ENCODE measurements around the gene ZSCAN10. TPM values are rescaled to one million over a fixed set of nuclear protein-coding genes. Genes with fewer than 3 reads are reported as not detected.

Gene ZSCAN10
- total and polyA plus RNA-seq, 2 of the 13 experiments (the other 11 are each of a cell fraction or from before 2014, with no cell fraction given) = not detected

DNA sequence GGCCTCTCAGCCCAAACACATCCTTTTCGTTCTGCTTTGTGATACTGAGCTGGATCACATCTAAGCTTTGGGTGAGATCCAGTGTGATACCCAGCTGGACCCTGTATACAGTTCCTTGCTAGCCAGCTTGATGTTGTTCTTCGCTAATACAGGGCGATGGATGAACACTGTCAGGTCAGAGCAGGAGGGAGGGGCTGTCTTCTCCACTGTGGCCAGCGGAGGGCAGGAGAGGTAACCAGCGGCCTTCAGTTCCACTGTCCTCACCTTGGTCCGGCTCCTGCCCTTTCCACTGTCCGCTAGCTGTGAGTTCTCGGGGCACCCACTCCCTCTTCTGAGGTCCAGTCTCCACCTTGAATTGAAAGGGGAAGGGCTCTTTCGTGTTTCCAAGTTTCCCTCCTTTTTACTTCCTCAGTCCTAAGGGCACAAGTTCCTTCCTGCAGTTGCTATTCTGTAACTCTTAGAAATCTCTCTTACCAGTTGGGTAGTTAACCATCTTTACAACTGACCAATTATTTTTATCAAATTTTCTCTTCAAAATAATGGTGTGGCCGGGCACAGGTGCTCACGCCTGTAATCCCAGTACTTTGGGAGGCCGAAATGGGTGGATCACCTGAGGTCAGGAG, 32.8 kb upstream of the ZSCAN10 start (continued):
- TF ChIP-seq, protein P1, sequence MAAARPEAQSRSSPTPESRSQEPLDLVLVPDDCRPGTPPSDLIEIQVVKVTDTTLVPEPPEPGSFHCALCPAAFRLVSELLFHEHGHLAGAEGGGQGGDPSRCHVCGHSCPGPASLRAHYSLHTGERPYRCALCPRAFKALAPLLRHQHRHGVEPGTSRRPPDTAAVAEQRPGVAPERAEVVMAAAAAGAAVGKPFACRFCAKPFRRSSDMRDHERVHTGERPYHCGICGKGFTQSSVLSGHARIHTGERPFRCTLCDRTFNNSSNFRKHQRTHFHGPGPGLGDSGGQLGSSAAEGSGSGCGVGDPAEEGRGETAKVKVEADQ (CRISPR knock-in tag; IDR thresholded peaks at IDR 0.05; ENCODE audit: borderline replicate concordance) = no peak
- no peak for TF ChIP-seq FOXA1 (IDR thresholded peaks at IDR 0.05)
- peak; percentile 13; the same call in 1 of the 2 replicates for TF ChIP-seq FOXA1 (CRISPR knock-in tag; IDR thresholded peaks at IDR 0.05)
- TF ChIP-seq ZNF670 (CRISPR knock-in tag; IDR thresholded peaks at IDR 0.05; ENCODE audit: borderline replicate concordance) = no peak
- TF ChIP-seq RBM22 (optimal IDR thresholded peaks at IDR 0.05; ENCODE audit: low read length) = peak; percentile 53
- no peak for TF ChIP-seq ZNF484 (CRISPR knock-in tag; IDR thresholded peaks at IDR 0.05; ENCODE audit: borderline replicate concordance, low read depth)
- no peak for TF ChIP-seq ARNT (IDR thresholded peaks at IDR 0.05)
- no peak for TF ChIP-seq ZNF605 (CRISPR knock-in tag; IDR thresholded peaks at IDR 0.05)
- no peak for TF ChIP-seq ASH2L (IDR thresholded peaks at IDR 0.05; ENCODE audit: insufficient read length, low read depth, low read length)
- peak; percentile 67 for TF ChIP-seq STAG1 (CRISPR knock-in tag; IDR thresholded peaks at IDR 0.05)
- no peak for TF ChIP-seq KDM6A (CRISPR knock-in tag; IDR thresholded peaks at IDR 0.05; ENCODE audit: low read depth)
- no peak for TF ChIP-seq ZNF331 (CRISPR knock-in tag; IDR thresholded peaks at IDR 0.05)
- no peak for TF ChIP-seq BHLHE40 (IDR thresholded peaks at IDR 0.05; ENCODE audit: low read length)
- 0 out of 2 replicates have a peak, but pooled peaks have one; percentile 64 for TF ChIP-seq CBX5 (CRISPR knock-in tag; IDR thresholded peaks at IDR 0.05; ENCODE audit: borderline replicate concordance)
- TF ChIP-seq, protein P2, sequence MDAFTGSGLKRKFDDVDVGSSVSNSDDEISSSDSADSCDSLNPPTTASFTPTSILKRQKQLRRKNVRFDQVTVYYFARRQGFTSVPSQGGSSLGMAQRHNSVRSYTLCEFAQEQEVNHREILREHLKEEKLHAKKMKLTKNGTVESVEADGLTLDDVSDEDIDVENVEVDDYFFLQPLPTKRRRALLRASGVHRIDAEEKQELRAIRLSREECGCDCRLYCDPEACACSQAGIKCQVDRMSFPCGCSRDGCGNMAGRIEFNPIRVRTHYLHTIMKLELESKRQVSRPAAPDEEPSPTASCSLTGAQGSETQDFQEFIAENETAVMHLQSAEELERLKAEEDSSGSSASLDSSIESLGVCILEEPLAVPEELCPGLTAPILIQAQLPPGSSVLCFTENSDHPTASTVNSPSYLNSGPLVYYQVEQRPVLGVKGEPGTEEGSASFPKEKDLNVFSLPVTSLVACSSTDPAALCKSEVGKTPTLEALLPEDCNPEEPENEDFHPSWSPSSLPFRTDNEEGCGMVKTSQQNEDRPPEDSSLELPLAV (CRISPR knock-in tag; conservative IDR thresholded peaks at IDR 0.05; ENCODE audit: low read depth) = no peak
- no peak for TF ChIP-seq PPARG (CRISPR knock-in tag; conservative IDR thresholded peaks at IDR 0.05)
- TF ChIP-seq KDM2A (CRISPR knock-in tag; IDR thresholded peaks at IDR 0.05; ENCODE audit: borderline replicate concordance, low read depth) = peak; percentile 50; the same call in 1 of the 2 replicates
- no peak for TF ChIP-seq EEA1 (CRISPR knock-in tag; IDR thresholded peaks at IDR 0.05; ENCODE audit: borderline replicate concordance)
- TF ChIP-seq, protein P3, sequence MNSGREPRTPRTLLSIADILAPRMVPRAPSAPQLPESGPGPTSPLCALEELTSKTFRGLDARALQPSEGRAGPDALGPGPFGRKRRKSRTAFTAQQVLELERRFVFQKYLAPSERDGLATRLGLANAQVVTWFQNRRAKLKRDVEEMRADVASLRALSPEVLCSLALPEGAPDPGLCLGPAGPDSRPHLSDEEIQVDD (CRISPR knock-in tag; IDR thresholded peaks at IDR 0.05; ENCODE audit: borderline replicate concordance) = no peak
- TF ChIP-seq ZSCAN30 (CRISPR knock-in tag; IDR thresholded peaks at IDR 0.05) = no peak
- TF ChIP-seq HNRNPUL1 (IDR thresholded peaks at IDR 0.05; ENCODE audit: low read depth, low read length) = no peak
- TF ChIP-seq MAFG (CRISPR knock-in tag; IDR thresholded peaks at IDR 0.05) = no peak
- no peak for TF ChIP-seq DR1 (CRISPR knock-in tag; IDR thresholded peaks at IDR 0.05)
- no peak for TF ChIP-seq MTF1 (CRISPR knock-in tag; IDR thresholded peaks at IDR 0.05)
- no peak for TF ChIP-seq IKZF1 (IDR thresholded peaks at IDR 0.05)
- no peak for TF ChIP-seq TBP (CRISPR knock-in tag; IDR thresholded peaks at IDR 0.05)
- TF ChIP-seq AGO1 (IDR thresholded peaks at IDR 0.05; ENCODE audit: low read depth, low read length, poor library complexity, severe bottlenecking) = no peak
- TF ChIP-seq ZNF224 (CRISPR knock-in tag; IDR thresholded peaks at IDR 0.05) = no peak
- TF ChIP-seq ELF3 (CRISPR knock-in tag; IDR thresholded peaks at IDR 0.05) = peak; percentile 21; the same call in 1 of the 2 replicates
- TF ChIP-seq BRCA1 (CRISPR knock-in tag; IDR thresholded peaks at IDR 0.05) = no peak
- TF ChIP-seq ZNF792 (CRISPR knock-in tag; IDR thresholded peaks at IDR 0.05) = no peak
- TF ChIP-seq ZNF264 (CRISPR knock-in tag; IDR thresholded peaks at IDR 0.05) = no peak
- TF ChIP-seq HNRNPK (IDR thresholded peaks at IDR 0.05; ENCODE audit: low read depth, low read length, poor library complexity, severe bottlenecking) = no peak
